HG03460 (cell line): ENCODE measurements around the gene RPS28.

Source experiments
- ATAC-seq: cut with Tn5 transposase; IDR thresholded peaks from one replicate; pipeline ENCODE4 v1.9.1; 2021; ENCODE audit not compliant: unreplicated experiment

The RPS28 gene

GRCh38 chr19:8319807-8320520 is 1.3 kb upstream of the RPS28 start:
- no peak for ATAC-seq

- peak; percentile 8 for ATAC-seq
Measured at GRCh38 chr19:8320564-8321066, 681 bp upstream of the RPS28 start.

- no peak for ATAC-seq
Measured at GRCh38 chr19:8321986-8322637, 816 bp downstream of the RPS28 start.

- no peak for ATAC-seq
Measured at GRCh38 chr19:8322638-8322997, 1.3 kb downstream of the RPS28 start.

GRCh38 chr19:8323781-8324185 is 2.5 kb downstream of the RPS28 start:
- ATAC-seq: no peak

GRCh38 chr19:8324186-8325050 is 3.1 kb downstream of the RPS28 start:
- ATAC-seq: no peak

GRCh38 chr19:8325454-8325853 is 4.2 kb downstream of the RPS28 start:
- no peak for ATAC-seq

- ATAC-seq: no peak
Measured at GRCh38 chr19:8329996-8330395, 8.7 kb downstream of the RPS28 start.

GRCh38 chr19:8331263-8331845 is 10.1 kb downstream of the RPS28 start:
- ATAC-seq: no peak

GRCh38 chr19:8332976-8333766 is 11.9 kb downstream of the RPS28 start:
- no peak for ATAC-seq

- ATAC-seq: no peak
Measured at GRCh38 chr19:8333767-8334457, 12.6 kb downstream of the RPS28 start.

- no peak for ATAC-seq
Measured at GRCh38 chr19:8334458-8335342, 13.4 kb downstream of the RPS28 start.

- no peak for ATAC-seq
Measured at GRCh38 chr19:8335343-8336071, 14.2 kb downstream of the RPS28 start.

- no peak for ATAC-seq
Measured at GRCh38 chr19:8336072-8336569, 14.8 kb downstream of the RPS28 start.

- no peak for ATAC-seq
Measured at GRCh38 chr19:8336660-8337059, 15.4 kb downstream of the RPS28 start.

- no peak for ATAC-seq
Measured at GRCh38 chr19:8337728-8338127, 16.4 kb downstream of the RPS28 start.

GRCh38 chr19:8338835-8339234 is 17.5 kb downstream of the RPS28 start:
- no peak for ATAC-seq
